HEK293 (cell line): ENCODE results near the gene ANAPC16.

Experiments
- BCL11B ChIP-seq: fragments of 450-650 bp; formaldehyde crosslinking; IDR thresholded peaks from 2 replicates; pipeline ENCODE4 v1.5.1; 2016; ENCODE audit warnings: low read depth, missing biosample characterization, missing genetic modification characterization
- KLF17 ChIP-seq: fragments of 450-650 bp; formaldehyde crosslinking; IDR thresholded peaks from 2 replicates; pipeline ENCODE4 v1.5.1; 2016; ENCODE audit warnings: missing biosample characterization, missing genetic modification characterization
- MYNN ChIP-seq: fragments of 450-650 bp; formaldehyde crosslinking; IDR thresholded peaks from 2 replicates; pipeline ENCODE4 v1.5.1; 2016; ENCODE audit warnings: missing biosample characterization, missing genetic modification characterization, borderline replicate concordance
- PATZ1 ChIP-seq: fragments of 450-650 bp; formaldehyde crosslinking; IDR thresholded peaks from 2 replicates; pipeline ENCODE4 v1.5.1; 2016; ENCODE audit warnings: missing biosample characterization, missing genetic modification characterization
- PRDM4 ChIP-seq: fragments of 450-650 bp; formaldehyde crosslinking; IDR thresholded peaks from 2 replicates; pipeline ENCODE4 v1.5.1; 2017; ENCODE audit warnings: missing biosample characterization, missing genetic modification characterization
- ZFP3 ChIP-seq: fragments of 450-650 bp; formaldehyde crosslinking; IDR thresholded peaks from 2 replicates; pipeline ENCODE4 v1.5.1; 2016; ENCODE audit warnings: low read depth, missing biosample characterization, missing genetic modification characterization
- ZFP69B ChIP-seq: fragments of 450-650 bp; formaldehyde crosslinking; IDR thresholded peaks from 2 replicates; pipeline ENCODE4 v1.5.1; 2016; ENCODE audit warnings: missing biosample characterization, missing genetic modification characterization
- ZNF114 ChIP-seq: fragments of 450-650 bp; formaldehyde crosslinking; IDR thresholded peaks from 2 replicates; pipeline ENCODE4 v1.5.0; 2017; ENCODE audit warnings: missing biosample characterization, missing genetic modification characterization
- ZNF121 ChIP-seq: fragments of 450-650 bp; formaldehyde crosslinking; IDR thresholded peaks from 2 replicates; pipeline ENCODE4 v1.5.1; 2016; ENCODE audit warnings: missing biosample characterization, missing genetic modification characterization
- ZNF157 ChIP-seq: fragments of 450-650 bp; formaldehyde crosslinking; IDR thresholded peaks from 2 replicates; pipeline ENCODE4 v1.5.1; 2016; ENCODE audit warnings: missing biosample characterization, missing genetic modification characterization
- ZNF335 ChIP-seq: fragments of 450-650 bp; formaldehyde crosslinking; conservative IDR thresholded peaks from 2 replicates; pipeline ENCODE4 v1.5.1; 2016; ENCODE audit warnings: missing biosample characterization, missing genetic modification characterization
- ZNF488 ChIP-seq: fragments of 450-650 bp; formaldehyde crosslinking; IDR thresholded peaks from 2 replicates; pipeline ENCODE4 v1.5.1; 2016; ENCODE audit warnings: missing biosample characterization, missing genetic modification characterization
- ZNF580 ChIP-seq: fragments of 450-650 bp; formaldehyde crosslinking; IDR thresholded peaks from 2 replicates; pipeline ENCODE4 v1.5.1; 2016; ENCODE audit warnings: missing biosample characterization, missing genetic modification characterization
- ZNF704 ChIP-seq: fragments of 450-650 bp; formaldehyde crosslinking; IDR thresholded peaks from 2 replicates; pipeline ENCODE4 v1.5.1; 2016; ENCODE audit warnings: missing biosample characterization, missing genetic modification characterization
- ZNF768 ChIP-seq: fragments of 450-650 bp; formaldehyde crosslinking; IDR thresholded peaks from 2 replicates; pipeline ENCODE4 v1.5.1; 2018; ENCODE audit warnings: missing biosample characterization, mild to moderate bottlenecking, missing genetic modification characterization
- ZNF785 ChIP-seq: fragments of 450-650 bp; formaldehyde crosslinking; IDR thresholded peaks from 2 replicates; pipeline ENCODE4 v1.5.1; 2016; ENCODE audit warnings: missing biosample characterization, missing genetic modification characterization
- ZNF791 ChIP-seq: fragments of 450-650 bp; formaldehyde crosslinking; IDR thresholded peaks from 2 replicates; pipeline ENCODE4 v1.5.1; 2016; ENCODE audit warnings: missing biosample characterization, missing genetic modification characterization
- ZNF843 ChIP-seq: fragments of 450-650 bp; formaldehyde crosslinking; IDR thresholded peaks from 2 replicates; pipeline ENCODE4 v1.5.1; 2016; ENCODE audit warnings: missing biosample characterization, missing genetic modification characterization
- ZSCAN18 ChIP-seq: fragments of 450-650 bp; formaldehyde crosslinking; IDR thresholded peaks from 2 replicates; pipeline ENCODE4 v1.5.1; 2016; ENCODE audit warnings: missing biosample characterization, missing genetic modification characterization

The ANAPC16 gene

GRCh38 chr10:72272689-72273409 lies 57.0 kb downstream of the ANAPC16 start (continued):
- TF ChIP-seq ZNF791 (tag by site-specific recombination) = 0 out of 2 replicates have a peak, but pooled peaks have one; percentile 25
- no peak; the same call in 1 of the 2 replicates for TF ChIP-seq ZNF768 (tag by site-specific recombination)
- no peak for TF ChIP-seq ZNF704
- peak; percentile 92 for TF ChIP-seq ZNF121 (tag by site-specific recombination)
- TF ChIP-seq KLF17 (tag by site-specific recombination) = peak; percentile 83
- TF ChIP-seq ZNF785 (tag by site-specific recombination) = peak; percentile 80
- peak; percentile 70 for TF ChIP-seq BCL11B
- TF ChIP-seq ZSCAN18 (tag by site-specific recombination) = peak; percentile 88; the same call in 1 of the 2 replicates
- peak; percentile 87 for TF ChIP-seq PATZ1 (tag by site-specific recombination)
- TF ChIP-seq MYNN = no peak
- peak; percentile 92 for TF ChIP-seq ZNF335 (tag by site-specific recombination)
- TF ChIP-seq ZNF157 (tag by site-specific recombination) = no peak
- peak; percentile 94 for TF ChIP-seq ZFP69B (tag by site-specific recombination)
- TF ChIP-seq ZNF114 (tag by site-specific recombination) = no peak
- peak; percentile 58; the same call in 1 of the 2 replicates for TF ChIP-seq ZNF843 (tag by site-specific recombination)
- TF ChIP-seq ZNF580 (tag by site-specific recombination) = peak; percentile 72
- no peak for TF ChIP-seq ZFP3 (tag by site-specific recombination)
- 0 out of 2 replicates have a peak, but pooled peaks have one; percentile 22 for TF ChIP-seq ZNF488 (tag by site-specific recombination)
- TF ChIP-seq PRDM4 (tag by site-specific recombination) = peak; percentile 80
